Fibroblast of the aortic adventitia (primary cell): Measurements from ENCODE around the gene WWC2. TPM values are rescaled to one million over a fixed set of nuclear protein-coding genes. Genes with fewer than 3 reads are reported as not detected.

Source experiments
- DNase-seq: peaks from one replicate; pipeline ENCODE4 v3.0.0-alpha.2; 2010; ENCODE audit warnings: low read depth
- H3K4me3 ChIP-seq: 2 replicates; pipeline ENCODE4 v1.5.1; 2011; ENCODE audit warnings: low read depth, mild to moderate bottlenecking, control low read depth, low read length, moderate library complexity
- total RNA-seq: library from RNA; depleted of rRNA; stranded (reverse); fragments of >200 nt; gene quantifications from 2 replicates; pipeline ENCODE4 v1.2.3, GENCODE V29; 2012; ENCODE audit warnings: low replicate concordance
- TF ChIP-seq, protein P1 (sequence below): IDR thresholded peaks from 2 replicates; pipeline ENCODE4 v1.5.1; 2011; ENCODE audit warnings: mild to moderate bottlenecking, low read length, control low read depth, inconsistent platforms; ENCODE audit not compliant: insufficient read depth

The WWC2 gene
- total RNA-seq, 1 donor: 21.5 TPM

GRCh38 chr4:183348706-183349659 lies 249.9 kb downstream of the WWC2 start:
- DNase-seq: peak; percentile 75
- TF ChIP-seq, protein P1, sequence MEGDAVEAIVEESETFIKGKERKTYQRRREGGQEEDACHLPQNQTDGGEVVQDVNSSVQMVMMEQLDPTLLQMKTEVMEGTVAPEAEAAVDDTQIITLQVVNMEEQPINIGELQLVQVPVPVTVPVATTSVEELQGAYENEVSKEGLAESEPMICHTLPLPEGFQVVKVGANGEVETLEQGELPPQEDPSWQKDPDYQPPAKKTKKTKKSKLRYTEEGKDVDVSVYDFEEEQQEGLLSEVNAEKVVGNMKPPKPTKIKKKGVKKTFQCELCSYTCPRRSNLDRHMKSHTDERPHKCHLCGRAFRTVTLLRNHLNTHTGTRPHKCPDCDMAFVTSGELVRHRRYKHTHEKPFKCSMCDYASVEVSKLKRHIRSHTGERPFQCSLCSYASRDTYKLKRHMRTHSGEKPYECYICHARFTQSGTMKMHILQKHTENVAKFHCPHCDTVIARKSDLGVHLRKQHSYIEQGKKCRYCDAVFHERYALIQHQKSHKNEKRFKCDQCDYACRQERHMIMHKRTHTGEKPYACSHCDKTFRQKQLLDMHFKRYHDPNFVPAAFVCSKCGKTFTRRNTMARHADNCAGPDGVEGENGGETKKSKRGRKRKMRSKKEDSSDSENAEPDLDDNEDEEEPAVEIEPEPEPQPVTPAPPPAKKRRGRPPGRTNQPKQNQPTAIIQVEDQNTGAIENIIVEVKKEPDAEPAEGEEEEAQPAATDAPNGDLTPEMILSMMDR: no peak
- no peak overlapping the region for H3K4me3 ChIP-seq

GRCh38 chr4:183349673-183350072 lies 250.6 kb downstream of the WWC2 start:
- H3K4me3 ChIP-seq: no peak overlapping the region
- no peak for DNase-seq
- TF ChIP-seq, protein P1: no peak

DNA sequence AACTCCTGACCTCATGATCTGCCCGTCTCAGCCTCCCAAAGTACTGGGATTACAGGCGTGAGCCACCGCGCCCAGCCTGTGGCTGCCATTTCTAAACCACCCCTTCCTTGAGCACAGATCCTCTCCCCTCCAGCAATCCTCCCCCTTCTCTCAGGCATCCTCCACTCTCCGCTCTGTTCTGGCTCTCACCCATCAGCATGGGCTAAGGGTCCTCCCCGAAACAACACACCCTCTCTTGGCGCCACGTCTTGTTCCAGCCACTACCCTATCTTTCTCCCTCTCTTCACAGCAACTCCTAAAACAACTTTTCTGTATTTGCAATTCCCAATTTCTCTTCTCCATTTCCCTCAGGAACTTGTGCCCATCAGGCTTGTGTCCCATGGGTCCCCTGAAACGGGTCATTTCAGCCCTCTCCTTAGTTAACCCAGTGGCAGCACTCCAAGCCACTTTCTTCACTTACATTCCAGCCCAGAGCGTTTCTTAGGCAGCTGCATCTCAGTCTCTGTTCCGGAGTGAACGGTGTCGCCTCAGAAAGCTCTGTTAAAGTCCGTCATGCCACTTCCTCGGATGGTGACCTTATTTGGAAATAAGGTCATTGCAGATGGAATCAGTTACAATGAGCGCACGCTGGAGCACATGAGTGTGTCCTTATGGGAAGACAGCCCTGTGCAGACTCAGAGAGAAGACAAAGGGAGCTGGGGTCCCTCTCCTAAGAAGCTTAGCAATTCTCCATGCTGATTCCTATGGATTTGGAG lies 251.4 kb downstream of the WWC2 start:
- no peak for DNase-seq
- H3K4me3 ChIP-seq: no peak overlapping the region
- TF ChIP-seq, protein P1: no peak

DNA sequence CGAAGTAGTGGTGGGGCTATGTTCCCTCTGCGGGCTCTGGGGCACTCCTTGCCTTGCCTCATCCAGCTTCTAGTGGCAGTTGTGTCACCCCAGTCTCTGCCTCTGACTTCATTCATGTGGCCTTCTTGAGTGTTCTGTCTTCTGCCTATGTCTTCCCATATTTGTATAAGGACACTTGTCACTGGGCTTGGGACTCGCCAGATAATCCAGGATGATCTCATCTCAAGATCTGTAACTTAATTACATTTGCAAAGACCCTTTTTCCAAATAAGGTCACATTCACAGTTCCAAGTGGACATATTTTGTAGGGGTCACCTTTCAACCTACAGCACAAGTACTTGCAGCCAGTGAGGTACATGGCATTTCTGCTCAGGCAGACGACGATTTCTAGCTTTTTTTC lies 253.5 kb downstream of the WWC2 start:
- no peak overlapping the region for H3K4me3 ChIP-seq
- TF ChIP-seq, protein P1: no peak
- DNase-seq: no peak

DNA sequence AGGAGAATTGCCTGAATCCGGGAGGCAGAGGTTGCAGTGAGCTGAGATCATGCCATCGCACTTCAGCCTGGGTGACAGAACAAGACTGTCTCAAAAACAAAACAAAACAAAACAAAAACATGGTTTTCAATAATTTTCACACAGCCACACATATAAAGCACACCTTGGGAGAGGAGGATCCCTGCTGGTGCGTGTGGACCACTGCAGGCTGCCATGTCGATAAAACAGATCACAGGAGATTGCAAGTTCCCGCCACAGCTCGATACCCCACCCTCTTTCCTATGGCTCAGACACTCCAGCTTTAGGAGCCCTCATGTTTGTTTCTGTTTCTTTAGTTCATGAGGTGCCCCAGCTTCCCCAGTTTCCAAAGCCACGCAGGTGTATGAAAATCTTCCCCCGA lies 254.5 kb downstream of the WWC2 start:
- no peak for DNase-seq
- no peak overlapping the region for H3K4me3 ChIP-seq
- TF ChIP-seq, protein P1: no peak

GRCh38 chr4:183354219-183354618 lies 255.2 kb downstream of the WWC2 start:
- TF ChIP-seq, protein P1: no peak
- no peak overlapping the region for H3K4me3 ChIP-seq
- DNase-seq: no peak
